Measurements from ENCODE around the gene OPTN. TPM values are rescaled to one million over a fixed set of nuclear protein-coding genes. Genes with fewer than 3 reads are reported as not detected.

OPTN gene
- total and polyA plus RNA-seq, 2 experiments from 2014 or later: 48.7 to 79.4 TPM

- Histone ChIP-seq H2AFZ (no peak overlapping the region), H3K4me1 (ENCODE audit: insufficient read depth) (no peaks in the 10 kb centered on the region), H3K4me2 (no peak overlapping the region), H3K27me3 (no peaks in the 10 kb centered on the region), H3K27ac (no peak overlapping the region), H3K9me2 (replicated peaks; ENCODE audit: insufficient read depth) (no peaks in the 10 kb centered on the region), H3K9me3 (ENCODE audit: low read depth) (no peaks in the 10 kb centered on the region), H3K79me2 (no peaks in the 10 kb centered on the region), H4K20me1 (ENCODE audit: insufficient read depth, poor library complexity, severe bottlenecking) (no peaks in the 10 kb centered on the region), H3K4me3 (no peak overlapping the region), H3K36me3 (replicated peaks; ENCODE audit: insufficient read depth, low read depth) (no peaks in the 10 kb centered on the region)
- TF ChIP-seq EZH2phosphoT487 (IDR thresholded peaks at IDR 0.05; ENCODE audit: low read depth, severe bottlenecking, unreplicated experiment) (no peak), EZH2 (IDR thresholded peaks at IDR 0.05; ENCODE audit: borderline replicate concordance) (no peak)
- TF ChIP-seq, protein P1, sequence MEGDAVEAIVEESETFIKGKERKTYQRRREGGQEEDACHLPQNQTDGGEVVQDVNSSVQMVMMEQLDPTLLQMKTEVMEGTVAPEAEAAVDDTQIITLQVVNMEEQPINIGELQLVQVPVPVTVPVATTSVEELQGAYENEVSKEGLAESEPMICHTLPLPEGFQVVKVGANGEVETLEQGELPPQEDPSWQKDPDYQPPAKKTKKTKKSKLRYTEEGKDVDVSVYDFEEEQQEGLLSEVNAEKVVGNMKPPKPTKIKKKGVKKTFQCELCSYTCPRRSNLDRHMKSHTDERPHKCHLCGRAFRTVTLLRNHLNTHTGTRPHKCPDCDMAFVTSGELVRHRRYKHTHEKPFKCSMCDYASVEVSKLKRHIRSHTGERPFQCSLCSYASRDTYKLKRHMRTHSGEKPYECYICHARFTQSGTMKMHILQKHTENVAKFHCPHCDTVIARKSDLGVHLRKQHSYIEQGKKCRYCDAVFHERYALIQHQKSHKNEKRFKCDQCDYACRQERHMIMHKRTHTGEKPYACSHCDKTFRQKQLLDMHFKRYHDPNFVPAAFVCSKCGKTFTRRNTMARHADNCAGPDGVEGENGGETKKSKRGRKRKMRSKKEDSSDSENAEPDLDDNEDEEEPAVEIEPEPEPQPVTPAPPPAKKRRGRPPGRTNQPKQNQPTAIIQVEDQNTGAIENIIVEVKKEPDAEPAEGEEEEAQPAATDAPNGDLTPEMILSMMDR (IDR thresholded peaks at IDR 0.05; ENCODE audit: poor library complexity): no peak
- DNase-seq (ENCODE audit: low spot score): no peak
- 79% methylated on average over 1 of the region's 1 CpG for WGBS (ENCODE audit: low lambda C conversion rate, missing lambda C conversion rate)
These were observed 43.8 kb downstream of the OPTN start for GRCh38 chr10:13143766-13144165.

GRCh38 chr10:13144814-13145213 is 44.9 kb downstream of the OPTN start:
- 99% methylated on average over 3 of the region's 3 CpGs for WGBS (ENCODE audit: low lambda C conversion rate, missing lambda C conversion rate)
- Histone ChIP-seq H3K27me3 (no peaks in the 10 kb centered on the region), H3K9me3 (ENCODE audit: low read depth) (no peaks in the 10 kb centered on the region)

DNA sequence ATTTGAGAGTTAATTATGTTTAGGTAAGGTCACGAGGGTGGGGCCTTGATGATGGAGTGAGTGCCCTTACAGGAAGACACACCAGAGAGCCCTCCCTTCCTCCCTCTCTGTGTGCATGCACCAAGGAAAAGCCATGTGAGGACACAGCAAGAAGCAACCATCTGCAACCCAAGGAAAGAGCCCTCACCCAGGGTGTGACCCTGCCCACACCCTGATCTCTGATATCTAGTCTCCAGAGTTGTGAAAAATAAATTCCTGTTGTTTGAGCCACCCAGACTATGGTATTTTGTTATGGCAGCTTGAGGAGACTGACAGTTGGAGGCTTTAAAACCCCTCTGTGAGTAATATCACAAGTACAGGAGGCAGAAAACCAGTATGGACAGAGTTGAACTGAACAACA is 46.4 kb downstream of the OPTN start:
- Histone ChIP-seq H3K27ac (no peak overlapping the region), H3K4me3 (no peak overlapping the region), H3K79me2 (no peaks in the 10 kb centered on the region), H3K4me1 (ENCODE audit: insufficient read depth) (no peaks in the 10 kb centered on the region), H3K9me3 (ENCODE audit: low read depth) (no peaks in the 10 kb centered on the region), H3K4me2 (no peak overlapping the region), H3K9me2 (replicated peaks; ENCODE audit: insufficient read depth) (no peaks in the 10 kb centered on the region), H2AFZ (no peak overlapping the region), H3K36me3 (replicated peaks; ENCODE audit: insufficient read depth, low read depth) (no peaks in the 10 kb centered on the region), H4K20me1 (ENCODE audit: insufficient read depth, poor library complexity, severe bottlenecking) (no peaks in the 10 kb centered on the region), H3K27me3 (no peaks in the 10 kb centered on the region)
- 87% methylated on average over 1 of the region's 1 CpG for WGBS (ENCODE audit: low lambda C conversion rate, missing lambda C conversion rate)
- DNase-seq (ENCODE audit: low spot score): no peak
- TF ChIP-seq EZH2phosphoT487 (IDR thresholded peaks at IDR 0.05; ENCODE audit: low read depth, severe bottlenecking, unreplicated experiment) (no peak), EZH2 (IDR thresholded peaks at IDR 0.05; ENCODE audit: borderline replicate concordance) (no peak)
- TF ChIP-seq, protein P1 (IDR thresholded peaks at IDR 0.05; ENCODE audit: poor library complexity): no peak

More at GRCh38 chr10:13144814-13145213, 44.9 kb downstream of the OPTN start:
- Histone ChIP-seq H3K9me2 (replicated peaks; ENCODE audit: insufficient read depth) (no peaks in the 10 kb centered on the region), H3K4me3 (no peak overlapping the region), H3K4me1 (ENCODE audit: insufficient read depth) (no peaks in the 10 kb centered on the region), H4K20me1 (ENCODE audit: insufficient read depth, poor library complexity, severe bottlenecking) (no peaks in the 10 kb centered on the region), H3K79me2 (no peaks in the 10 kb centered on the region), H2AFZ (no peak overlapping the region), H3K27ac (no peak overlapping the region), H3K36me3 (replicated peaks; ENCODE audit: insufficient read depth, low read depth) (no peaks in the 10 kb centered on the region), H3K4me2 (no peak overlapping the region)
- no peak for DNase-seq (ENCODE audit: low spot score)
- TF ChIP-seq EZH2phosphoT487 (IDR thresholded peaks at IDR 0.05; ENCODE audit: low read depth, severe bottlenecking, unreplicated experiment) (no peak), EZH2 (IDR thresholded peaks at IDR 0.05; ENCODE audit: borderline replicate concordance) (no peak)
- TF ChIP-seq, protein P1 (IDR thresholded peaks at IDR 0.05; ENCODE audit: poor library complexity): no peak

GRCh38 chr10:13147161-13147560 is 47.2 kb downstream of the OPTN start:
- H3K4me1 ChIP-seq (ENCODE audit: insufficient read depth): no peaks in the 10 kb centered on the region
- TF ChIP-seq EZH2 (IDR thresholded peaks at IDR 0.05; ENCODE audit: borderline replicate concordance): no peak
- TF ChIP-seq, protein P1 (IDR thresholded peaks at IDR 0.05; ENCODE audit: poor library complexity): no peak
- TF ChIP-seq EZH2phosphoT487 (IDR thresholded peaks at IDR 0.05; ENCODE audit: low read depth, severe bottlenecking, unreplicated experiment): no peak

More at GRCh38 chr10:13147161-13147560, 47.2 kb downstream of the OPTN start:
- Histone ChIP-seq H2AFZ (no peak overlapping the region), H3K27ac (no peak overlapping the region), H4K20me1 (ENCODE audit: insufficient read depth, poor library complexity, severe bottlenecking) (no peaks in the 10 kb centered on the region), H3K4me3 (no peak overlapping the region), H3K9me3 (ENCODE audit: low read depth) (no peaks in the 10 kb centered on the region), H3K9me2 (replicated peaks; ENCODE audit: insufficient read depth) (no peaks in the 10 kb centered on the region), H3K79me2 (no peaks in the 10 kb centered on the region), H3K4me2 (no peak overlapping the region), H3K36me3 (replicated peaks; ENCODE audit: insufficient read depth, low read depth) (no peaks in the 10 kb centered on the region), H3K27me3 (no peaks in the 10 kb centered on the region)
- DNase-seq (ENCODE audit: low spot score): no peak

Data from hepatocyte (in vitro differentiated cells).